Fibroblast of the aortic adventitia (primary cell): Measurements from ENCODE around the gene NOL11. TPM values are rescaled to one million over a fixed set of nuclear protein-coding genes. Genes with fewer than 3 reads are reported as not detected.

Experiments used
- DNase-seq: peaks from one replicate; pipeline ENCODE4 v3.0.0-alpha.2; 2010; ENCODE audit warnings: low read depth
- H3K4me3 ChIP-seq: 2 replicates; pipeline ENCODE4 v1.5.1; 2011; ENCODE audit warnings: low read depth, mild to moderate bottlenecking, control low read depth, low read length, moderate library complexity
- total RNA-seq: library from RNA; depleted of rRNA; stranded (reverse); fragments of >200 nt; gene quantifications from 2 replicates; pipeline ENCODE4 v1.2.3, GENCODE V29; 2012; ENCODE audit warnings: low replicate concordance
- TF ChIP-seq, protein P1 (sequence below): IDR thresholded peaks from 2 replicates; pipeline ENCODE4 v1.5.1; 2011; ENCODE audit warnings: mild to moderate bottlenecking, low read length, control low read depth, inconsistent platforms; ENCODE audit not compliant: insufficient read depth

The NOL11 gene
- 39.7 and 45.8 TPM in 2 replicates for total RNA-seq

DNA sequence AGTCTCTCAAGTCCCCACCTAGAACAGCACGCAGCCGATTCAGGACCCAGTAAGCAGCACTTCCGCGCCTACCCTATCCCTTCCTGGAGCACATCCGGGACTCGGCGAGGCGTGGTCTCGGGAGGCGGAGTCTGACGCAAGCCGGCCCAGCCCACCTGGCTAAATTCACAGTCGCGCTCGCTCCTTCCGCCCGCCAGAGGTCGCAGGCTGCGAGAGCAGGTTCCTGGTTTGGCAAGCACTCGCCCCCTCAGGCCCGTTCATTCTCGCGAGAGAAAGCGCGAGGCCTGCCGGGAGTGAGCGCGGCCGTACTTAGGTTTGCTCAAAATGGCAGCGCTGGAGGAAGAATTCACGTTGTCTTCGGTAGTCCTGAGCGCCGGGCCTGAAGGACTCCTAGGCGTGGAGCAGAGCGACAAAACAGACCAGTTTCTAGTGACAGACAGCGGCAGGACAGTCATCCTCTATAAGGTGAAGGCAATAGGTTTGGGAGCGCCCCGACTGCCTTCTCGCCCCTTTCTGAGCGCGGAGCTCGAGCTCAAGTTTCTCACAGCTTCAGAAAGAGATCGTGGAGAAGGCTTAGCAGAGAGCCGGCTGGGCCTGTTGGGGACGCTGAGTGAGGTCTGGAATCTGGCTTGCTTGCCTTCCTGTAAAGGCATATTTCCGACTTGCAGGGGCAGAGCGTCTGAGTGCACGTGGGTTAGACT, at the start of gene NOL11:
TSS of gene NOL11 (plus strand) at position 313 of the 701 bp plus-strand sequence. CDS start at position 325, 12 bp downstream.
- TF ChIP-seq, protein P1, sequence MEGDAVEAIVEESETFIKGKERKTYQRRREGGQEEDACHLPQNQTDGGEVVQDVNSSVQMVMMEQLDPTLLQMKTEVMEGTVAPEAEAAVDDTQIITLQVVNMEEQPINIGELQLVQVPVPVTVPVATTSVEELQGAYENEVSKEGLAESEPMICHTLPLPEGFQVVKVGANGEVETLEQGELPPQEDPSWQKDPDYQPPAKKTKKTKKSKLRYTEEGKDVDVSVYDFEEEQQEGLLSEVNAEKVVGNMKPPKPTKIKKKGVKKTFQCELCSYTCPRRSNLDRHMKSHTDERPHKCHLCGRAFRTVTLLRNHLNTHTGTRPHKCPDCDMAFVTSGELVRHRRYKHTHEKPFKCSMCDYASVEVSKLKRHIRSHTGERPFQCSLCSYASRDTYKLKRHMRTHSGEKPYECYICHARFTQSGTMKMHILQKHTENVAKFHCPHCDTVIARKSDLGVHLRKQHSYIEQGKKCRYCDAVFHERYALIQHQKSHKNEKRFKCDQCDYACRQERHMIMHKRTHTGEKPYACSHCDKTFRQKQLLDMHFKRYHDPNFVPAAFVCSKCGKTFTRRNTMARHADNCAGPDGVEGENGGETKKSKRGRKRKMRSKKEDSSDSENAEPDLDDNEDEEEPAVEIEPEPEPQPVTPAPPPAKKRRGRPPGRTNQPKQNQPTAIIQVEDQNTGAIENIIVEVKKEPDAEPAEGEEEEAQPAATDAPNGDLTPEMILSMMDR = peak; percentile 93
- DNase-seq = peak; percentile 99
- peak within 1 kb of the TSS; percentile 83 for H3K4me3 ChIP-seq

- peak; percentile 40 for DNase-seq
- H3K4me3 ChIP-seq = no peak overlapping the region
- TF ChIP-seq, protein P1 = no peak
Observed at GRCh38 chr17:67671493-67671892, 46.2 kb upstream of the NOL11 start.

DNA sequence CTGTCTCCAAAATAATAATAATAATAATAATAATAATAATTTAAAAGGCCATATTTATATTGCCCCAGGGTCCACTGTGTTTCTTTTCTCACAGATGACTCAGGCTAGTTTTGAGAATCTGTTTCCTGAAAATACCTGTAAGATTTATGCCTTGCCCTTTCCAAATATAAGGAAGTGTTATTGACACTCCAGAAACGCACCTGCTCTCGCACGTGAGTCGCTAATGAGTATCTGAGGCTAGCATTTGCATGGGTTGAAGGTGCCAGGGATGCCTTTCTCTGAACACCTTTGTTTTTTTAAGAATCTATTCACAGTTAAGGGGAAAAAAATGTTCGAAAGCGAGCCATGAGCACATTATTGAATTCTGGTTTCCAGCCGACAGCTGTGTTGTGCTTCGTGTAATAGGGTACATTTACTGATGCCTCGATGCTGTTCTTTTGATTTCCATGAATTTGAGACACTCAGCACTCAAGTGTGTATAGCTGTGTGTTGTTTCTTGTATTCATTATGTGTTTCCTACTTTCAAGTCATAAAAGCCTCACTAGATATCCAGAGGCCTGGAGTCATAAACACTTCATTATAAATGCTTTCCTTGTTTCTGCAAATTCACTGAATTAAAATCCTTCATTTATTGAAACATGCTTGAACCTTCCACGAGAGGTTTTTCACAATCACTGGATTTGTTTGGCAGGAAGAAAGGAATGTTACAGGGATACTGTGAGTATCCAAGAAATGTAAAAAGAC, 45.0 kb upstream of the NOL11 start:
- DNase-seq = no peak
- H3K4me3 ChIP-seq = no peak overlapping the region
- TF ChIP-seq, protein P1 = no peak

DNA sequence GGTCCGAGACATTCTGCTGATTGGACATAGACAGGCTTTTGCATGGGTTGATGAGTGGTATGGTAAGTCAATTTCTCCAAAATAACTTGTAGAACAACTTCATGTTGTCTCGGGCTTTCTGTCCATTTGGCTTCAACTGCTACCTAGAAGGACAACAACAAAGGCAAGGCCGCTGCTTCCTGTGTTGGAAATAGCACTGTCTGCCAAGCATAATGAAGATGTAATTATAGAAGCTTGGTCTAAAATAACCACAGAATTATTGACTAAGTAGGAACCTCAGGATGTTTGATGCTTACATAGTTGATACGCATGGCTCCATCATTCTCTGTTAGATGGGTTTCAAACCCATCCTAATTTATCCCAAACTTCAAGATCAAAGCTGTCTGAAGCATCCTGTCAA, 42.3 kb upstream of the NOL11 start:
- TF ChIP-seq, protein P1 = no peak
- no peak overlapping the region for H3K4me3 ChIP-seq
- no peak for DNase-seq

GRCh38 chr17:67676305-67676704, 41.4 kb upstream of the NOL11 start:
- no peak for DNase-seq
- TF ChIP-seq, protein P1 = no peak
- H3K4me3 ChIP-seq = no peak overlapping the region

DNA sequence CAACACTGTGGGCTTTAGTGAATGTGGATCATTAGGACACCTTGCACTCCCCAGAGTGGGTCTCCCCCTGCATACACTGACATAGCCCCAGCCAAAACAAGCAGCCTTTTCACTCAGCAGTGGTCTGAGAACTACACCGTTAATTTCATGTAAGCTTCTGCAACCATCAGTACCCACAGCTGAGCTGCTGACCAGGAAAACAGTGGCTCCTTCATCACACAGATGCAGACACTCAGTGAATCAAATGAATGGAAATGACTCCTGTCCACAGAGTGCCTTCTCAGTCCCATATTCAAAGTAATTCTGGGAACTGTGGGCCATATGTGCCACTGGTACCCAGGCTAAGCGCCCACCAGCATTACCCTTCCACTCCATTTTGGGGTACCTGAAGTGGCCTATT, 39.3 kb upstream of the NOL11 start:
- no peak for DNase-seq
- H3K4me3 ChIP-seq = no peak overlapping the region
- TF ChIP-seq, protein P1 = no peak
